Measurements from ENCODE around the gene DDX31.

GRCh38 chr9:132582276-132582785, 87.5 kb downstream of the DDX31 start, which contains the start of gene BARHL1:
- TF ChIP-seq CTCF (IDR thresholded peaks at IDR 0.05) (no peak), POLR2A (IDR thresholded peaks at IDR 0.05) (no peak)
